Gastrocnemius medialis (tissue), 4 donors: Measurements from ENCODE around the gene CENPC.

Source experiments
- POLR2A ChIP-seq, 2 donors: fragments of 450-650 bp; IDR thresholded peaks; one replicate each; pipeline ENCODE4 v1.6.1; 2017; ENCODE audit warnings: antibody characterized with exemption in 2 of 2, mild to moderate bottlenecking in 2 of 2, moderate library complexity in 2 of 2
- TF ChIP-seq, protein P1 (sequence below), 5 experiments: fragments of 450-650 bp in 3 of 5; fragments of 200-600 bp in 2 of 5; sonication (generic) in 2 of 5; IDR thresholded peaks in 4 of 5; conservative IDR thresholded peaks in 1 of 5; 1 replicate in 4 of 5; 2 replicates in 1 of 5; pipeline ENCODE4 v1.5.1; 2016 to 2019; ENCODE audit warnings: antibody characterized with exemption in 5 of 5, mild to moderate bottlenecking in 3 of 5, moderate library complexity in 3 of 5

DNA sequence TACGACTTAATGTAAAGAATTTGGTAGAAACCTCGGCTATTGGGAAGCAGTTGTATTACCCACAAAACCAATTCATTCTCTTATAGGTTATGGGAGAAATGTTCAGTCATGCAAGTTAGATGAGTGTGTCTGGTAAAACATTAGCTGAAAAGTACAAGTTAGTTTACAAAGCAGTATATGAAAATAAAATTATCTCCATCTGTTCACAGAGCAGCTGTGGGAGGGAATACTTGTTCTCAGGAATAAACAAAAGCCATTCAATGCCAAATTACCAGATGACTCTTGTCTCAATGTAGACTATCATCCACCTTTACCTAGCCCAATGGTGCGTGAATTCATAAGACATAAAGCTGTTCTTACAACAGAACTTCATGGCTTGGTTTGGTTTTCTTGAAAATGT lies 41.9 kb upstream of the CENPC start:
- TF ChIP-seq, protein P1, sequence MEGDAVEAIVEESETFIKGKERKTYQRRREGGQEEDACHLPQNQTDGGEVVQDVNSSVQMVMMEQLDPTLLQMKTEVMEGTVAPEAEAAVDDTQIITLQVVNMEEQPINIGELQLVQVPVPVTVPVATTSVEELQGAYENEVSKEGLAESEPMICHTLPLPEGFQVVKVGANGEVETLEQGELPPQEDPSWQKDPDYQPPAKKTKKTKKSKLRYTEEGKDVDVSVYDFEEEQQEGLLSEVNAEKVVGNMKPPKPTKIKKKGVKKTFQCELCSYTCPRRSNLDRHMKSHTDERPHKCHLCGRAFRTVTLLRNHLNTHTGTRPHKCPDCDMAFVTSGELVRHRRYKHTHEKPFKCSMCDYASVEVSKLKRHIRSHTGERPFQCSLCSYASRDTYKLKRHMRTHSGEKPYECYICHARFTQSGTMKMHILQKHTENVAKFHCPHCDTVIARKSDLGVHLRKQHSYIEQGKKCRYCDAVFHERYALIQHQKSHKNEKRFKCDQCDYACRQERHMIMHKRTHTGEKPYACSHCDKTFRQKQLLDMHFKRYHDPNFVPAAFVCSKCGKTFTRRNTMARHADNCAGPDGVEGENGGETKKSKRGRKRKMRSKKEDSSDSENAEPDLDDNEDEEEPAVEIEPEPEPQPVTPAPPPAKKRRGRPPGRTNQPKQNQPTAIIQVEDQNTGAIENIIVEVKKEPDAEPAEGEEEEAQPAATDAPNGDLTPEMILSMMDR (IDR thresholded peaks at IDR 0.05 in 4 of 5, conservative IDR thresholded peaks at IDR 0.05 in 1 of 5), result no peak
- no peak for TF ChIP-seq POLR2A (IDR thresholded peaks at IDR 0.05)
